CD14-positive monocyte (primary cell): ENCODE data around the gene GPRIN3. TPM values are rescaled to one million over a fixed set of nuclear protein-coding genes. Genes with fewer than 3 reads are reported as not detected.

Source experiments
- DNase-seq, 3 donors: peaks; one replicate each; pipeline ENCODE4 v3.0.0-alpha.2; 2011 to 2022
- H2AFZ ChIP-seq: 2 replicates; pipeline ENCODE4 v1.6.0; 2012; ENCODE audit warnings: mild to moderate bottlenecking, low read depth, low read length, inconsistent platforms; ENCODE audit not compliant: insufficient read depth, poor library complexity, severe bottlenecking
- H3K27ac ChIP-seq, 2 donors: 1 replicate in 1 of 2; 2 replicates in 1 of 2; pipeline ENCODE4 v1.5.1; 2012 to 2013; ENCODE audit warnings: low read length in 2 of 2, control low read depth in 1 of 2, inconsistent platforms in 1 of 2, low read depth in 1 of 2, mild to moderate bottlenecking in 1 of 2
- H3K27me3 ChIP-seq, 2 donors: one replicate each; pipeline versions ENCODE4 v1.6.0 to v1.6.1; 2011 to 2013; ENCODE audit warnings: low read length in 2 of 2; ENCODE audit not compliant: control insufficient read depth in 2 of 2, insufficient read depth in 2 of 2
- H3K36me3 ChIP-seq, 2 donors: replicated peaks in 1 of 2; 1 replicate in 1 of 2; 2 replicates in 1 of 2; pipeline versions ENCODE4 v1.5.1 to v1.6.1; 2012 to 2013; ENCODE audit warnings: low read length in 2 of 2, control low read depth in 1 of 2, inconsistent platforms in 1 of 2, mild to moderate bottlenecking in 1 of 2; ENCODE audit not compliant: insufficient read depth in 2 of 2, control insufficient read depth in 1 of 2
- H3K4me1 ChIP-seq, 2 donors: 1 replicate in 1 of 2; 2 replicates in 1 of 2; pipeline versions ENCODE4 v1.5.1 to v1.6.1; 2012 to 2013; ENCODE audit warnings: low read length in 2 of 2, control low read depth in 1 of 2, inconsistent platforms in 1 of 2, mild to moderate bottlenecking in 1 of 2, moderate library complexity in 1 of 2; ENCODE audit not compliant: insufficient read depth in 2 of 2, control insufficient read depth in 1 of 2
- H3K4me2 ChIP-seq: replicated peaks from 2 replicates; pipeline ENCODE3; 2012; ENCODE audit warnings: low read length, moderate library complexity, mild to moderate bottlenecking; ENCODE audit not compliant: poor library complexity, severe bottlenecking; ENCODE audit errors: extremely low read depth
- H3K4me3 ChIP-seq, 3 experiments: fragments of 200-600 bp in 1 of 3; sonication (generic) in 1 of 3; replicated peaks in 1 of 3; 1 replicate in 2 of 3; 2 replicates in 1 of 3; pipeline ENCODE4 v1.5.1; 2011 to 2013; ENCODE audit warnings: low read length in 3 of 3, mild to moderate bottlenecking in 3 of 3, control low read depth in 2 of 3, low read depth in 2 of 3, inconsistent platforms in 1 of 3, moderate library complexity in 1 of 3
- H3K79me2 ChIP-seq: 2 replicates; pipeline ENCODE4 v1.6.0; 2012; ENCODE audit warnings: mild to moderate bottlenecking, control low read depth, inconsistent platforms, low read length, moderate library complexity; ENCODE audit not compliant: insufficient read depth
- H3K9ac ChIP-seq: 2 replicates; pipeline ENCODE4 v1.6.0; 2017; ENCODE audit warnings: low read length, mild to moderate bottlenecking; ENCODE audit not compliant: insufficient read depth, poor library complexity, severe bottlenecking
- H3K9me3 ChIP-seq, 2 donors: replicated peaks in 1 of 2; 1 replicate in 1 of 2; 2 replicates in 1 of 2; pipeline versions ENCODE4 v1.5.1 to v1.6.1; 2012 to 2013; ENCODE audit warnings: low read length in 2 of 2, control low read depth in 1 of 2; ENCODE audit not compliant: control insufficient read depth in 1 of 2, insufficient read depth in 1 of 2
- H4K20me1 ChIP-seq: 2 replicates; pipeline ENCODE4 v1.6.0; 2012; ENCODE audit warnings: mild to moderate bottlenecking, low read length, control low read depth, moderate library complexity; ENCODE audit not compliant: insufficient read depth
- H3K27ac Mint-ChIP-seq, 7 donors: one replicate each; pipeline ENCODE4 v1.8.0; 2020; ENCODE audit warnings: mild to moderate bottlenecking in 7 of 7, mixed read lengths in 7 of 7, moderate library complexity in 6 of 7, inconsistent platforms in 2 of 7
- H3K27me3 Mint-ChIP-seq, 3 donors: one replicate each; pipeline ENCODE4 v1.8.0; 2021 to 2022; ENCODE audit warnings: low read depth in 3 of 3, mild to moderate bottlenecking in 3 of 3, mixed read lengths in 3 of 3, moderate library complexity in 3 of 3, inconsistent platforms in 1 of 3
- H3K36me3 Mint-ChIP-seq, 2 donors: one replicate each; pipeline ENCODE4 v1.8.0; 2020; ENCODE audit warnings: mixed read lengths in 2 of 2, inconsistent platforms in 1 of 2, mild to moderate bottlenecking in 1 of 2
- H3K4me1 Mint-ChIP-seq: one replicate; pipeline ENCODE4 v1.8.0; 2020; ENCODE audit warnings: mild to moderate bottlenecking, mixed read lengths
- H3K4me3 Mint-ChIP-seq, 2 donors: one replicate each; pipeline ENCODE4 v1.8.0; 2020; ENCODE audit warnings: mild to moderate bottlenecking in 2 of 2, mixed read lengths in 2 of 2, moderate library complexity in 1 of 2
- H3K9me3 Mint-ChIP-seq, 7 donors: one replicate each; pipeline ENCODE4 v1.8.0; 2020 to 2022; ENCODE audit warnings: mixed read lengths in 7 of 7, mild to moderate bottlenecking in 6 of 7, moderate library complexity in 6 of 7, inconsistent platforms in 2 of 7
- WGBS: methylation state at CpG from one replicate; pipeline ENCODE4 v1.1.5; 2013; ENCODE audit warnings: missing lambda C conversion rate; ENCODE audit not compliant: insufficient coverage; 5-methylcytosine and 5-hydroxymethylcytosine counted together
- intact Hi-C, 2 donors: fragments of 100-400 bp; cut with micrococcal nuclease; formaldehyde crosslinking; loops; one replicate each; pipeline versions ENCODE4 v1.15.0 to v1.15.1; 2023
- polyA plus RNA-seq, 3 donors: library from polyadenylated mRNA; depleted of rRNA in 1 of 3; unstranded in 2 of 3; stranded (reverse) in 1 of 3; fragments of 300-500 nt in 2 of 3; fragments of >200 nt in 1 of 3; fragmentation: Illumina TruSeq in 2 of 3; gene quantifications; 1 replicate in 2 of 3; 2 replicates in 1 of 3; pipeline ENCODE4 v1.2.3, GENCODE V29; 2012 to 2021
- TF ChIP-seq, protein P1 (sequence below): fragments of 200-600 bp; IDR thresholded peaks from one replicate; pipeline ENCODE4 v1.8.0; 2022; ENCODE audit warnings: antibody characterized with exemption, mild to moderate bottlenecking

The GPRIN3 gene
- polyA plus RNA-seq, 3 donors = 1.1 to 3.3 (median 2.3) TPM

DNA sequence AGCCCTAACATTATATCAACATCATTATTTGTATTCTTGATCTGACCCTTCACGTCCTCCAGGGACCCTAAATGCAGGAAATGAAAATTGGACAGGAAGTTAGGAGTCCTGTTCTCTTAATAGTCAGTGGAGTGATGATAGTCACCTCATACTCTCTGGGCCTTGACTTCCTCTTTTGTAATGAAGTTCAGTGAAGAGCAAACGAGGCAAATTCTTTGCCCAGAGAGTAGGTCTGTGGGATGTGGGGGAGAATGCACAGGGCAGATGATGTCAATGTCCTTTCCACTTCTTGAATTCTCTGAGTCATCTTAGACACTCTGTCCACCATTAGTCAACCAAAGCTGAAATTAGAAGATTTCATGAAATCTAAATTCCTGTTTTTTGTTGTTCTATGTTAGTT, 17.1 kb upstream of the GPRIN3 start:
- TF ChIP-seq, protein P1, sequence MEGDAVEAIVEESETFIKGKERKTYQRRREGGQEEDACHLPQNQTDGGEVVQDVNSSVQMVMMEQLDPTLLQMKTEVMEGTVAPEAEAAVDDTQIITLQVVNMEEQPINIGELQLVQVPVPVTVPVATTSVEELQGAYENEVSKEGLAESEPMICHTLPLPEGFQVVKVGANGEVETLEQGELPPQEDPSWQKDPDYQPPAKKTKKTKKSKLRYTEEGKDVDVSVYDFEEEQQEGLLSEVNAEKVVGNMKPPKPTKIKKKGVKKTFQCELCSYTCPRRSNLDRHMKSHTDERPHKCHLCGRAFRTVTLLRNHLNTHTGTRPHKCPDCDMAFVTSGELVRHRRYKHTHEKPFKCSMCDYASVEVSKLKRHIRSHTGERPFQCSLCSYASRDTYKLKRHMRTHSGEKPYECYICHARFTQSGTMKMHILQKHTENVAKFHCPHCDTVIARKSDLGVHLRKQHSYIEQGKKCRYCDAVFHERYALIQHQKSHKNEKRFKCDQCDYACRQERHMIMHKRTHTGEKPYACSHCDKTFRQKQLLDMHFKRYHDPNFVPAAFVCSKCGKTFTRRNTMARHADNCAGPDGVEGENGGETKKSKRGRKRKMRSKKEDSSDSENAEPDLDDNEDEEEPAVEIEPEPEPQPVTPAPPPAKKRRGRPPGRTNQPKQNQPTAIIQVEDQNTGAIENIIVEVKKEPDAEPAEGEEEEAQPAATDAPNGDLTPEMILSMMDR = no peak
- peak overlapping the region in 1 of 2 donors; percentile 21 for H3K4me3 Mint-ChIP-seq
- intact Hi-C loops = no loop called here
- peaks cover 0 to 5% (median 0%) of the 10 kb centered on the region in 7 donors for H3K9me3 Mint-ChIP-seq
- Histone ChIP-seq H4K20me1 (no peaks in the 10 kb centered on the region), H3K4me2 (peak overlapping the region; percentile 44), H3K9ac (peak overlapping the region; percentile 30), H3K79me2 (no peaks in the 10 kb centered on the region), H3K36me3 (no peaks in the 10 kb centered on the region), H3K4me1 (peaks cover 20 to 26% of the 10 kb centered on the region in 2 donors), H3K27ac (peak overlapping the region; percentile 75 to 86), H3K27me3 (no peaks in the 10 kb centered on the region), H2AFZ (no peak overlapping the region), H3K4me3 (peak overlapping the region in 1 of 3 experiments; percentile 42), H3K9me3 (no peaks in the 10 kb centered on the region)
- peak; percentile 93 to 98 (median 97) for DNase-seq
- peak overlapping the region; percentile 86 to 95 (median 93) for H3K27ac Mint-ChIP-seq
- no peaks in the 10 kb centered on the region for H3K27me3 Mint-ChIP-seq
- WGBS = no CpG with 5 or more reads among the region's 2 CpGs
- peaks cover 0 to 2% of the 10 kb centered on the region in 2 donors for H3K36me3 Mint-ChIP-seq
- H3K4me1 Mint-ChIP-seq = peaks cover 25% of the 10 kb centered on the region

DNA sequence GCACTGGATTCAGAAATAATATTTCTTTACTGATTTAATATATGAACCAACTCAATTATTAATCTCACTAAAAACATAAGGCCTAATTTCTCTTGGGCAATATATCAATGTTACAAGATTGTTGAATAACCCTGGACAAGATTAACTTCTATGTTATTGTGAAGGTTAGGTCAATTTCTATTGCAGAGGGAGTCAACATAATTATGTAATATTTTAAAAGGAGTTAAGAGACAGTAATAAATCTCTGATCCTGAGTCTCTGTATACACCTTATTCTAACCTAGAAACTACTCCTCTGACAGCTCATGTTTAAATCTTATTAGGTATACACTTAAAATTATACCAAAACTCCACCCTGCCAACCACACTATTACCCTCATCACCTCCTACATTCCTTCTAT, 15.1 kb upstream of the GPRIN3 start:
- no peaks in the 10 kb centered on the region for H3K27me3 Mint-ChIP-seq

More for the DNA sequence above, 15.1 kb upstream of the GPRIN3 start:
- peaks cover 34% of the 10 kb centered on the region for H3K4me1 Mint-ChIP-seq
- Histone ChIP-seq H3K4me2 (no peak overlapping the region), H3K27me3 (no peaks in the 10 kb centered on the region), H3K36me3 (no peaks in the 10 kb centered on the region), H3K79me2 (no peaks in the 10 kb centered on the region), H2AFZ (no peak overlapping the region), H3K4me3 (no peak overlapping the region), H3K27ac (no peak overlapping the region), H3K9ac (no peak overlapping the region), H3K4me1 (peaks cover 30 to 36% of the 10 kb centered on the region in 2 donors), H3K9me3 (no peaks in the 10 kb centered on the region), H4K20me1 (no peaks in the 10 kb centered on the region)
- intact Hi-C loops = no loop called here
- H3K9me3 Mint-ChIP-seq = peaks cover 0 to 4% (median 0%) of the 10 kb centered on the region in 7 donors
- DNase-seq = no peak
- H3K4me3 Mint-ChIP-seq = no peak overlapping the region
- TF ChIP-seq, protein P1 = no peak
- H3K36me3 Mint-ChIP-seq = peaks cover 0 to 2% of the 10 kb centered on the region in 2 donors
- no peak overlapping the region for H3K27ac Mint-ChIP-seq
